ENCODE data around the gene PEAK1. TPM values are rescaled to one million over a fixed set of nuclear protein-coding genes. Genes with fewer than 3 reads are reported as not detected.
"Not testable (repeated sequence)": the region's sequence is repeated elsewhere in the genome, so short reads cannot be mapped to it uniquely, and the experiment has no call there.

PEAK1 gene
- total RNA-seq, 1 experiment from 2014 or later = 25.9 TPM

GRCh38 chr15:77421370-77421700 is 1.4 kb upstream of the PEAK1 start:
- DNase-seq (ENCODE audit: low spot score) = peak; percentile 54

GRCh38 chr15:77420610-77421369 is 886 bp upstream of the PEAK1 start, which contains the start of gene HMG20A:
Gene HMG20A (plus strand): TSS chr15:77420888. CDS start chr15:77458408, 37,520 bp downstream.
- peak; percentile 93 for DNase-seq (ENCODE audit: low spot score)

- peak; percentile 38 for DNase-seq (ENCODE audit: low spot score)
Observed at GRCh38 chr15:77418966-77419835, 703 bp downstream of the PEAK1 start.

- peak; percentile 19 for DNase-seq (ENCODE audit: low spot score)
Observed at GRCh38 chr15:77418391-77418965, 1.4 kb downstream of the PEAK1 start.

GRCh38 chr15:77417602-77418001 is 2.3 kb downstream of the PEAK1 start:
- DNase-seq (ENCODE audit: low spot score) = no peak

- no peak for DNase-seq (ENCODE audit: low spot score)
Observed at GRCh38 chr15:77416954-77417353, 3.0 kb downstream of the PEAK1 start.

- no peak for DNase-seq (ENCODE audit: low spot score)
Observed at GRCh38 chr15:77416148-77416455, 3.8 kb downstream of the PEAK1 start.

GRCh38 chr15:77415450-77416147 is 4.3 kb downstream of the PEAK1 start:
- DNase-seq (ENCODE audit: low spot score) = no peak

- DNase-seq (ENCODE audit: low spot score) = no peak
Observed at GRCh38 chr15:77414789-77415442, 5.0 kb downstream of the PEAK1 start.

GRCh38 chr15:77413699-77414349 is 6.1 kb downstream of the PEAK1 start:
- no peak for DNase-seq (ENCODE audit: low spot score)

- DNase-seq (ENCODE audit: low spot score) = no peak
Observed at GRCh38 chr15:77412972-77413698, 6.8 kb downstream of the PEAK1 start.

- DNase-seq (ENCODE audit: low spot score) = no peak
Observed at GRCh38 chr15:77411619-77411976, 8.3 kb downstream of the PEAK1 start.

- DNase-seq (ENCODE audit: low spot score) = no peak
Observed at GRCh38 chr15:77410701-77411618, 8.9 kb downstream of the PEAK1 start.

- DNase-seq (ENCODE audit: low spot score) = not testable (repeated sequence)
Observed at GRCh38 chr15:77410157-77410500, 9.8 kb downstream of the PEAK1 start.

GRCh38 chr15:77409259-77410156 is 10.4 kb downstream of the PEAK1 start:
- DNase-seq (ENCODE audit: low spot score) = no peak

GRCh38 chr15:77406846-77407245 is 13.1 kb downstream of the PEAK1 start:
- no peak for DNase-seq (ENCODE audit: low spot score)

- DNase-seq (ENCODE audit: low spot score) = not testable (repeated sequence)
Observed at GRCh38 chr15:77406173-77406759, 13.6 kb downstream of the PEAK1 start.
